SK-MEL-5 (cell line): ENCODE measurements around the gene OBSCN. TPM values are rescaled to one million over a fixed set of nuclear protein-coding genes. Genes with fewer than 3 reads are reported as not detected.

ENCODE experiments used
- DNase-seq: peaks from one replicate; pipeline ENCODE4 v3.0.0-alpha.2; 2016; ENCODE audit warnings: low read depth, low spot score
- in situ Hi-C: cut with HindIII; loops from 2 replicates; pipeline ENCODE4 v1.10.0; 2016; ENCODE audit warnings: low sequenced_read_pairs, high pct_unique_total_duplicates, low pct_unique_long_range_greater_than_20kb
- total RNA-seq: library from RNA; depleted of rRNA; stranded (reverse); fragments of >200 nt; shearing (Covaris generic); gene quantifications from 2 replicates; pipeline ENCODE4 v1.2.3, GENCODE V29; 2014

The OBSCN gene
- total RNA-seq, 1 experiment from 2014 or later: 0.98 TPM

GRCh38 chr1:228396770-228397662, 189.2 kb downstream of the OBSCN start:
- no peak for DNase-seq
- in situ Hi-C loops: no loop called here

GRCh38 chr1:228397966-228398365, 190.1 kb downstream of the OBSCN start:
- in situ Hi-C loops: no loop called here
- no peak for DNase-seq

- in situ Hi-C loops: no loop called here
- DNase-seq: no peak
These were observed 191.1 kb downstream of the OBSCN start for GRCh38 chr1:228398741-228399461.

- DNase-seq: no peak
- in situ Hi-C loops: no loop called here
These were observed 191.8 kb downstream of the OBSCN start for GRCh38 chr1:228399531-228400236.

GRCh38 chr1:228400237-228400651, 192.4 kb downstream of the OBSCN start:
- in situ Hi-C loops: no loop called here
- no peak for DNase-seq

- in situ Hi-C loops: no loop called here
- DNase-seq: no peak
These were observed 193.0 kb downstream of the OBSCN start for GRCh38 chr1:228400692-228401454.

DNA sequence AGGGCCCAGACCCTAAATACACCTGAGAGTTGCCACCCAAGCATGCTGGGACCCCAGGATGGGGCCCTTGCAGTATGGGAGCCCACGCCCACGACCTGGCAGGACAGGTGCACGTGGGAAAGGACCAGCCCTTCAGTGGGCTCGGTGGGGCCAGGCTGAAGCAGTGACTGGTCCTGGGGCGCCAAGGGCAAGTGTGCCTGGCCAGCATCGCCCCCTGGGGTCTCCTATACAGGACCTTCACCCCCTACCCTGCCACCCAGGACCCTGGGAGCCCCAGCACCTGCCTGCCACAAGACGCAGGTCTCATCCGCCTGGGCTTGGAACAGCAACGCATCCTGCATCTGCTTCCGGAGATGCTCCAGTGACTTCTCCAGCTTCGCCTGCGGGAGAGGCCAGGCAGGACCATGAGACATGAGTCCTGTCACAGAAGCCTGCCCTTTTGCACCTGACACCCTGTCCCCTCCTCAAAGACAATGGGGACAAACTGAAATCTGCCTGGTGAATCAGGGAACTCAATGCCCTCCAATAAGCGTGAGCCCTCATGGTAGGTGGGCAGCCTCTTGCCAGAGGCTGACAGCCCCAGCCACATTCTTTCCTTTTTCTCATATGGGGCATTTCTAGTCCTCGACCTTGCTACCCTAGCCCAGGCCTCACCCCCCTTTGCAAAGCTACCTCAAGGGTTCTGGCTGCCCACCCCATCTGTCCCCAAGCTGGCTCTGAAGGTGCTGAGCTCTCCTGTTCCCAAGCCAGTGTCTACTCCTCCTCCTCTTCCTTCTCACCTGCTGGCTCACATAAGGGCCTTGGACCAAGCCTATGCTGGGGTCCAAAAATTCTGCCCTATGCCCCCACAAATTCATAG, 194.2 kb downstream of the OBSCN start:
- DNase-seq: no peak
- in situ Hi-C loops: no loop called here

DNA sequence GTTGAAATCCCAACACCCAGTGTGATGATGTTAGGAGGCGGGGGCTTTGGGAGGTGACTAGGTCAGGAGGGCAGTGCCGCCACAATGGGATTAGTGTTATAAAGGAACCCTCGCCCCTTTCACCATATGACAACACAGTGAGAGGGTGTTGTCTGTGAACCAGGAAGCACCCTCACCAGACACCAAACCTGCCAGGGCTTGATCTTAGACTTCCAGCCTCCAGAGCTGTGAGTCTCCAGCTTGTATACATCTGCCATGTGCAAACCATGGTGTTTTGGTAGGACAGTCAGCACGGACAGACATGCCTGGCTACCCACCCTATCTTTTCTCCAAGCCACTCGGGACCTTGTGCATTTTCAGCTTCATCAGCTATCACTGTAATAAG, 194.8 kb downstream of the OBSCN start:
- in situ Hi-C loops: no loop called here
- DNase-seq: no peak

GRCh38 chr1:228403231-228403631, 195.4 kb downstream of the OBSCN start:
- in situ Hi-C loops: no loop called here
- DNase-seq: no peak

GRCh38 chr1:228404107-228404720, 196.4 kb downstream of the OBSCN start:
- no peak for DNase-seq
- in situ Hi-C loops: no loop called here

DNA sequence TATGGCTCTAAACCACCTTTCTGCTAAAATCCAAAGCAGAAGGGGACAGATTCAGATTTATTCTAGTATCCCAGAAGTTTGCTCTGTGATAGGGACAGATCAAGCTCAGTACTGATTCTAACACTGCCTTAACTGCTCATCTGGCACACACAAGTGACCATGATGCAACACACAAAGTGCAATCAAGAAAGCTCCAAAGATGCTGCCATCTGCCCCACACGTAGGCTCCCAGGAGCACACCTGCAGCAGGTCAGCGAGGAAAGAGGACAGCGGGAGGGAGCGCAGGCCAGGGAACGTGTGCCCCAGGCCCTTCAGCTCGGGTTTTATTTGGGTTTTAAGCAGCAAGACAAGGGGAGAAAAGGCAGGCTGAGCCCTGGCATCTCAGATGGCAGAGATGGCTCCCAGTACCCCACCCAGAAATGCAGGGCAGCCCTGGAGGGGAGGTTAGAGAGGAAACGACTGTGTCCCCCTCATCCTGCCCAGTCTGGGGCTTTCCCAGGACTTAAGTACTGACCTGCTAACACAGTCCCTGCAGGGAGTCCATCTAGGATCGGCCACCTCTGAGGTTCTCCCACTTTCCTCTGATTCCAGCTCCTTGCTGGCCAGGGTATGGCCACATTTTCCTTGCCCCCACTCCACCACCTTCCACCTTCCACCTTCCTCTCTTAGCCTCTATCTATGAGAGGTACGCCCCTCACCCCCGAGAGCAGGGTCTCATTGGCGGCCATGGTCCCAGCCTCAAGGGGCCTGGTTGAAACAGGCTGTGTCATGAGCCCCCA, 197.5 kb downstream of the OBSCN start:
- in situ Hi-C loops: no loop called here
- no peak for DNase-seq

- in situ Hi-C loops: no loop called here
- DNase-seq: no peak
These were observed 198.1 kb downstream of the OBSCN start for GRCh38 chr1:228405979-228406228.

GRCh38 chr1:228407106-228408040, 199.5 kb downstream of the OBSCN start:
- in situ Hi-C loops: no loop called here
- DNase-seq: no peak

DNA sequence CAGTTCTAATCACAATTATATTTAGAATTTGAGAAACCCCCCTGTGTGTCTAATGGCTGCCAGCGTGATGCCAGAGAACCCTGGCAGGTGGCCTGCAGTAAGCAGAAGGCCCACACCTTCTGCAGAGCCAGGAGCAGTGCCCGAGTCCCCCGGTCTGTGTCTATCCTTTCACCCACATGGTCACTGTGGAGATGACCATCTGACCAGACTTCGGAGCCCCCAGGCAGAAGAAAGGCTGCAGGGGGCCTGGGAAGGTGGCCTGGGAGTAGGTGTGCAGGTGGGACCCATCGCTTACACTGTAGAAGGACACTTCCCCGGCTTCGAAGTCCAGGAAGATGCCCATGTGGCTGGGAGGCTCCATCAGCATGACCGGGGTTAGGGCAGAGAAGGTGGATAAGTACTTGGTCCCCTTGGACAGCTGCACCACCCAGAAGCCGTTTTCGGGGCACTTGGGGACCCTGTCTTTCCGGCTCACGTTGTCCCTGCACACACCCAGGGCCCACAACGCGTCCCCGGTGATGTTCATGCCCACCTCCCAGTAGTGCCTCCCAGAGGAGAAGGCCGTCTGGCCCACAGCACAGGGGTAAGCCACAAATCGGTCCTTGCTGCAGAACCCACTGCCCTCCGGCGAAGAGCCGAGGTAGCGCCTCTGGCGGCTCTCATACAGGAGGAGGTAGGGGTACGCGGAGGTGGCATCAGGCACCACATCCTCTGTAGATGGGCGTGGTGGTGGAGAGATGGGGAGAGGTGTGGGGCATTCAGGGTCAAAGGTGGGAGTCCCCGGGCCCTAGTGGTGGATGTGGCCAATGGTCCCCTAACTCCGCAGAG, 200.4 kb downstream of the OBSCN start:
- no peak for DNase-seq
- in situ Hi-C loops: no loop called here
